ENCODE measurements around the gene GTSE1. TPM values are rescaled to one million over a fixed set of nuclear protein-coding genes. Genes with fewer than 3 reads are reported as not detected.
"Not testable (repeated sequence)": the region's sequence is repeated elsewhere in the genome, so short reads cannot be mapped to it uniquely, and the experiment has no call there.

GTSE1 gene
- total RNA-seq, 1 experiment from 2014 or later = 15.3 TPM

DNA sequence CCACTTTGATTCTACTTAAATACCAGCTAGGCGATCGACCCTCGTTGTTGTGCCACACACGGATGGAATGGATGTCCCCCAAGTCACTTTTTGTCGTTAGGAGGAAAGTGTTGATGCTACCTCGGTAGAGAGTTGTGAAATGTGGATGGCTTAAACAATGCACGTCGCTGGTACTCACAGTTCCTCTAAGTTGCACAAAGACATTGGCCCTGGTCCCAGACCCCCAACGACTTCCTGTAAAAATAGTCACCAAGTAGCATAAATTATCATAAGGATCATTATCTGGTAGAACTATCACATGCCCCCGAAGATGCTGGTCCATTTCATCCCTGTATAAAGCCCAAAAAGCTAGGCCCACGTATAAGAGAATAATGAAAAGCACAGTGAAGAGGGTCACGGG lies 37.3 kb upstream of the GTSE1 start:
- H3K9ac ChIP-seq (ENCODE audit: low read length) = no peak overlapping the region
- H3K4me3 ChIP-seq (ENCODE audit: low read length) = no peak overlapping the region
- no peaks in the 10 kb centered on the region for H3K36me3 ChIP-seq (ENCODE audit: insufficient read depth, low read length)
- H3K79me2 ChIP-seq (ENCODE audit: low read length) = no peaks in the 10 kb centered on the region
- H3K4me1 ChIP-seq (ENCODE audit: low read length) = peaks cover 3% of the 10 kb centered on the region
- no peak overlapping the region for H2AFZ ChIP-seq (ENCODE audit: low read length)
- no peak for DNase-seq
- no peak overlapping the region for H3K27ac ChIP-seq (ENCODE audit: low read length)
- H3K27me3 ChIP-seq (ENCODE audit: low read length) = no peaks in the 10 kb centered on the region
- no peaks in the 10 kb centered on the region for H3K9me3 ChIP-seq (ENCODE audit: low read length)
- no peaks in the 10 kb centered on the region for H4K20me1 ChIP-seq (ENCODE audit: insufficient read depth, low read depth, low read length)
- H3K9me2 ChIP-seq (replicated peaks; ENCODE audit: insufficient read depth, low read length) = no peaks in the 10 kb centered on the region
- H3K4me2 ChIP-seq (ENCODE audit: low read depth, low read length, poor library complexity, severe bottlenecking) = no peak overlapping the region

- Histone ChIP-seq H3K4me1 (ENCODE audit: low read length) (peaks cover 3% of the 10 kb centered on the region), H4K20me1 (ENCODE audit: insufficient read depth, low read depth, low read length) (no peaks in the 10 kb centered on the region), H3K27me3 (ENCODE audit: low read length) (no peaks in the 10 kb centered on the region), H3K4me3 (ENCODE audit: low read length) (no peak overlapping the region), H3K27ac (ENCODE audit: low read length) (no peak overlapping the region), H3K9me2 (replicated peaks; ENCODE audit: insufficient read depth, low read length) (no peaks in the 10 kb centered on the region), H3K9me3 (ENCODE audit: low read length) (no peaks in the 10 kb centered on the region), H3K36me3 (ENCODE audit: insufficient read depth, low read length) (no peaks in the 10 kb centered on the region), H3K79me2 (ENCODE audit: low read length) (no peaks in the 10 kb centered on the region), H2AFZ (ENCODE audit: low read length) (no peak overlapping the region), H3K9ac (ENCODE audit: low read length) (no peak overlapping the region), H3K4me2 (ENCODE audit: low read depth, low read length, poor library complexity, severe bottlenecking) (no peak overlapping the region)
- no peak for DNase-seq
These were observed 36.6 kb upstream of the GTSE1 start for GRCh38 chr22:46260038-46260437.

DNA sequence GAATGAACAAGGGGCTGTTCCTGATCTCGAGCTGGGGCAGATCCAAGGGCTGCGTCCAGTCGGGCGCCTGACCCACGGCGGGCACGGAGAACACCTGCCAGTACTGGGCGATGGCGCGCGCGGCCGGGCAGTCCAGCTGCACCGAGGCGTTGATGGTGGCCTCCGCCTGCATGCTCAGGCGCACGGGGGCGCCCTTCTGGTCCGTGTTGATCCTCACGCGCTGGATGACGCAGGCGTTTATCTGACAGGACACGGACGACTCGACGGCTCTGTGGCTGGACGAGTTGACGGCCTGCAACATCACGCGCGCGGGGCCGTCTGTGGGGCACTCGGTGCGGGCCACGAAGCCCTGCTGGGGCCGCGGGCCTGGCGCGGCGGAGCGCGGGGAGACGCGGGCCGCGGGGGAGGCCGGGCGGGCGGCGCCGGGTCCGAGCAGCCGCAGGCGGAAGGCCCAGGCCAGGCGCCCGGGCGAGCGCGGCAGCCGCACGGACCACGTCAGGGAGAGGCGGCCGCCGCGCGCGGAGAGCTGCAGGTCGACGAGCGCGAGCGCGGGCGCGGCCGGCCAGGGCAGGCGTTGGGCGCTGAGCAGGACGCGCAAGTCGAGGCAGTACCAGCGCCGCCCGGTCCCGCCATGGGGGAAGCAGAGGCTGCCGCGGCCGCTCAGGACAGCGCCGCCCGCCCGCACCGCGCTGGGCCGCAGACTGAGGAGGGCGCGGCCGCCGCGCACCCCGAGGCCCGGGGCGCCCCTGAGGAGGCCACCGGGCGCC lies 34.0 kb upstream of the GTSE1 start:
- no peak for DNase-seq
- Histone ChIP-seq H3K79me2 (ENCODE audit: low read length) (no peaks in the 10 kb centered on the region), H3K36me3 (ENCODE audit: insufficient read depth, low read length) (no peaks in the 10 kb centered on the region), H3K27ac (ENCODE audit: low read length) (no peak overlapping the region), H4K20me1 (ENCODE audit: insufficient read depth, low read depth, low read length) (no peaks in the 10 kb centered on the region), H3K4me1 (ENCODE audit: low read length) (peaks cover 9% of the 10 kb centered on the region), H3K9me3 (ENCODE audit: low read length) (no peaks in the 10 kb centered on the region), H3K4me3 (ENCODE audit: low read length) (no peak overlapping the region), H3K27me3 (ENCODE audit: low read length) (no peaks in the 10 kb centered on the region), H3K9me2 (replicated peaks; ENCODE audit: insufficient read depth, low read length) (no peaks in the 10 kb centered on the region), H2AFZ (ENCODE audit: low read length) (no peak overlapping the region), H3K9ac (ENCODE audit: low read length) (no peak overlapping the region), H3K4me2 (ENCODE audit: low read depth, low read length, poor library complexity, severe bottlenecking) (no peak overlapping the region)

DNA sequence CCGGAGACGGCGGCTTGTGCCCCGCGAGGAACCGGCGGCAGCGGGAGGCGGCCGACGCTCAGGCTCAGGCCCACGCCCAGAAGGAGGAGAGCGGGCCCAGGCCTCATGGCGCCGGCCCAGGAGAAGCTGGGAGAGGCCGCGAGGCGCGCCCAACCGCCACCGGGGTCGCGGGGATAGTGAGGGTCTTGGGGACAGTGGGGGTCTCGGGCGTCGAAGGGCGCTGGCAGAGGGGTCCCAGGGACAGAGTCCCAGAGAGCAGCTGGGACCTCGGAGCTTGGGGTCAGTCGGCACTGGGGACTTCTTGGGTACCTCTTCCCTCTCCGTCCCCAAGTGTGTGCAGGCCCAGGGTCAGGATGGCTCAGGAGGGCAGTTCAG lies 33.5 kb upstream of the GTSE1 start, which contains the start of gene PKDREJ:
Gene PKDREJ, minus strand, starts transcription at position 128 of the 375 bp plus-strand sequence. Its CDS starts 21 bp downstream, at position 107.
- H2AFZ ChIP-seq (ENCODE audit: low read length) = no peak within 1 kb of the TSS
- peaks cover 3% of the 10 kb centered on the region for H3K79me2 ChIP-seq (ENCODE audit: low read length)
- H3K4me1 ChIP-seq (ENCODE audit: low read length) = peaks cover 9% of the 10 kb centered on the region
- H3K9me3 ChIP-seq (ENCODE audit: low read length) = no peaks in the 10 kb centered on the region
- no peaks in the 10 kb centered on the region for H4K20me1 ChIP-seq (ENCODE audit: insufficient read depth, low read depth, low read length)
- DNase-seq = no peak
- no peak within 1 kb of the TSS for H3K4me3 ChIP-seq (ENCODE audit: low read length)
- H3K36me3 ChIP-seq (ENCODE audit: insufficient read depth, low read length) = no peaks in the 10 kb centered on the region
- no peaks in the 10 kb centered on the region for H3K27me3 ChIP-seq (ENCODE audit: low read length)
- H3K9ac ChIP-seq (ENCODE audit: low read length) = no peak within 1 kb of the TSS
- H3K9me2 ChIP-seq (replicated peaks; ENCODE audit: insufficient read depth, low read length) = no peaks in the 10 kb centered on the region
- H3K4me2 ChIP-seq (ENCODE audit: low read depth, low read length, poor library complexity, severe bottlenecking) = no peak within 1 kb of the TSS
- H3K27ac ChIP-seq (ENCODE audit: low read length) = no peak within 1 kb of the TSS

DNA sequence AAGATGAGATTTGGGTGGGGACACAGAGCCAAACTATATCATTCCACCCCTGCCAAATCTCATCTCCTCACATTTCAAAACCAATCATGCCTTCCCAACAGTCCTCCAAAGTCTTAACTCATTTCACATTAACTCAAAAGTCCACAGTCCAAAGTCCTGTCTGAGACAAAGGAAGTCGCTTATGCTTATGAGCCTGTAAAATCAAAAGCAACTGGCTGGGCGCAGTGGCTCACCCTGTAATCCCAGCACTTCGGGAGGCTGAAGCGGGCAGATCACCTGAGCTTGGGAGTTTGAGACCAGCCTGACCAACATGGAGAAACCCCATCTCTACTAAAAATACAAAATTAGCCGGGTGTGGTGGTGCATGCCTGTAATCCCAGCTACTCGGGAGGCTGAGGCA lies 32.1 kb upstream of the GTSE1 start:
- Histone ChIP-seq H3K79me2 (ENCODE audit: low read length) (peaks cover 11% of the 10 kb centered on the region), H3K4me1 (ENCODE audit: low read length) (peaks cover 17% of the 10 kb centered on the region)
- not testable (repeated sequence) for DNase-seq; H3K36me3 ChIP-seq (ENCODE audit: insufficient read depth, low read length); H3K9ac ChIP-seq (ENCODE audit: low read length); H3K9me3 ChIP-seq (ENCODE audit: low read length); H3K4me2 ChIP-seq (ENCODE audit: low read depth, low read length, poor library complexity, severe bottlenecking); H3K4me3 ChIP-seq (ENCODE audit: low read length); H2AFZ ChIP-seq (ENCODE audit: low read length); H4K20me1 ChIP-seq (ENCODE audit: insufficient read depth, low read depth, low read length); H3K9me2 ChIP-seq (replicated peaks; ENCODE audit: insufficient read depth, low read length); H3K27me3 ChIP-seq (ENCODE audit: low read length); H3K27ac ChIP-seq (ENCODE audit: low read length)

DNA sequence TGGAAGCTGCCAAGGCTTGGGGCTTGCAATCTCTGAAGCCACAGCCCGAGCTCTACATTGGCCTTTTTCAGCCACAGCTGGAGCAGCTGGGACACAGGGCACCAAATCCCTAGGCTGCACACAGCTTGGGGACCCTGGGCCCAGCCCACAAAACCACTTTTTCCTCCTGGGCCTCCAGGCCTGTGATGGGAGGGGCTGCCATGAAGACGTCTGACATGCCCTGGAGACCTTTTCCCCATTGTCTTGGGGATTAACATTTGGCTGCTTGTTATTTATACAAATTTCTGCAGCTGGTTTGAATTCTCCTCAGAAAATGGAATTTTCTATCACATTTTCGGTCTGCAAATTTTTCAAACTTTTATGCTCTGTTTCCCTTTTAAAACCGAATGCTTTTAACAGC lies 31.0 kb upstream of the GTSE1 start:
- peaks cover 17% of the 10 kb centered on the region for H3K4me1 ChIP-seq (ENCODE audit: low read length)
- H3K4me2 ChIP-seq (ENCODE audit: low read depth, low read length, poor library complexity, severe bottlenecking); H3K4me3 ChIP-seq (ENCODE audit: low read length); H3K9me3 ChIP-seq (ENCODE audit: low read length); H3K9ac ChIP-seq (ENCODE audit: low read length); H3K9me2 ChIP-seq (replicated peaks; ENCODE audit: insufficient read depth, low read length); H4K20me1 ChIP-seq (ENCODE audit: insufficient read depth, low read depth, low read length); H3K27me3 ChIP-seq (ENCODE audit: low read length); H2AFZ ChIP-seq (ENCODE audit: low read length); H3K27ac ChIP-seq (ENCODE audit: low read length); DNase-seq; H3K36me3 ChIP-seq (ENCODE audit: insufficient read depth, low read length): not testable (repeated sequence)
- H3K79me2 ChIP-seq (ENCODE audit: low read length) = peaks cover 11% of the 10 kb centered on the region

GRCh38 chr22:46267431-46268279 lies 29.0 kb upstream of the GTSE1 start, which contains the start of gene TTC38:
TTC38 (plus strand) TSS chr22:46268008; CDS start chr22:46268040, 32 bp downstream.
- Histone ChIP-seq H3K4me1 (ENCODE audit: low read length) (peaks cover 17% of the 10 kb centered on the region), H3K9me2 (replicated peaks; ENCODE audit: insufficient read depth, low read length) (no peaks in the 10 kb centered on the region), H4K20me1 (ENCODE audit: insufficient read depth, low read depth, low read length) (no peaks in the 10 kb centered on the region), H2AFZ (ENCODE audit: low read length) (peak within 1 kb of the TSS; percentile 91), H3K9ac (ENCODE audit: low read length) (peak within 1 kb of the TSS; percentile 82), H3K4me2 (ENCODE audit: low read depth, low read length, poor library complexity, severe bottlenecking) (peak within 1 kb of the TSS; percentile 81), H3K27me3 (ENCODE audit: low read length) (no peaks in the 10 kb centered on the region), H3K79me2 (ENCODE audit: low read length) (peaks cover 11% of the 10 kb centered on the region), H3K27ac (ENCODE audit: low read length) (no peak within 1 kb of the TSS), H3K36me3 (ENCODE audit: insufficient read depth, low read length) (no peaks in the 10 kb centered on the region), H3K4me3 (ENCODE audit: low read length) (peak within 1 kb of the TSS; percentile 78), H3K9me3 (ENCODE audit: low read length) (no peaks in the 10 kb centered on the region)
- DNase-seq = peak; percentile 82

GRCh38 chr22:46269564-46269963 lies 27.1 kb upstream of the GTSE1 start:
- H2AFZ ChIP-seq (ENCODE audit: low read length) = no peak overlapping the region
- H3K9ac ChIP-seq (ENCODE audit: low read length) = no peak overlapping the region
- DNase-seq = no peak
- peaks cover 11% of the 10 kb centered on the region for H3K79me2 ChIP-seq (ENCODE audit: low read length)
- no peaks in the 10 kb centered on the region for H4K20me1 ChIP-seq (ENCODE audit: insufficient read depth, low read depth, low read length)
- no peak overlapping the region for H3K4me2 ChIP-seq (ENCODE audit: low read depth, low read length, poor library complexity, severe bottlenecking)
- no peaks in the 10 kb centered on the region for H3K27me3 ChIP-seq (ENCODE audit: low read length)
- no peak overlapping the region for H3K27ac ChIP-seq (ENCODE audit: low read length)
- no peaks in the 10 kb centered on the region for H3K9me3 ChIP-seq (ENCODE audit: low read length)
- H3K36me3 ChIP-seq (ENCODE audit: insufficient read depth, low read length) = no peaks in the 10 kb centered on the region; the same call in 1 of the 2 replicates
- no peaks in the 10 kb centered on the region for H3K9me2 ChIP-seq (replicated peaks; ENCODE audit: insufficient read depth, low read length)
- H3K4me3 ChIP-seq (ENCODE audit: low read length) = no peak overlapping the region
- peaks cover 14% of the 10 kb centered on the region for H3K4me1 ChIP-seq (ENCODE audit: low read length)
